ENCODE data around the gene NPAS1.
"Not testable (repeated sequence)": the region's sequence is repeated elsewhere in the genome, so short reads cannot be mapped to it uniquely, and the experiment has no call there.

NPAS1 gene

GRCh38 chr19:47002853-47003610, 16.6 kb upstream of the NPAS1 start:
- no peaks in the 10 kb centered on the region for H3K4me1 ChIP-seq (ENCODE audit: control insufficient read depth, insufficient read depth, low read length)
- H3K36me3 ChIP-seq (ENCODE audit: control insufficient read depth in 2 of 2, insufficient read depth in 2 of 2, low read length in 2 of 2), result peaks cover 15 to 20% of the 10 kb centered on the region in 2 donors
- no peak overlapping the region for H3K27ac ChIP-seq (ENCODE audit: low read length)
- H3K9me3 ChIP-seq (ENCODE audit: control insufficient read depth in 2 of 2, low read length in 2 of 2), result peaks cover 0 to 3% of the 10 kb centered on the region in 2 donors
- no peak overlapping the region for H3K9ac ChIP-seq (ENCODE audit: low read length in 2 of 2)
- H3K27me3 ChIP-seq (ENCODE audit: control insufficient read depth in 1 of 2, insufficient read depth in 2 of 2, low read length in 2 of 2), result no peaks in the 10 kb centered on the region
- H3K4me3 ChIP-seq (ENCODE audit: low read length in 2 of 2), result no peak overlapping the region

- Histone ChIP-seq H3K27ac (ENCODE audit: low read length) (no peak overlapping the region), H3K4me3 (ENCODE audit: low read length in 2 of 2) (no peak overlapping the region), H3K27me3 (ENCODE audit: control insufficient read depth in 1 of 2, insufficient read depth in 2 of 2, low read length in 2 of 2) (no peaks in the 10 kb centered on the region), H3K4me1 (ENCODE audit: control insufficient read depth, insufficient read depth, low read length) (no peaks in the 10 kb centered on the region), H3K36me3 (ENCODE audit: control insufficient read depth in 2 of 2, insufficient read depth in 2 of 2, low read length in 2 of 2) (peaks cover 15 to 20% of the 10 kb centered on the region in 2 donors), H3K9ac (ENCODE audit: low read length in 2 of 2) (no peak overlapping the region), H3K9me3 (ENCODE audit: control insufficient read depth in 2 of 2, low read length in 2 of 2) (peaks cover 0 to 3% of the 10 kb centered on the region in 2 donors)
Observed at GRCh38 chr19:47003611-47004465, 15.8 kb upstream of the NPAS1 start.

- peaks cover 6 to 9% of the 10 kb centered on the region in 2 donors for H3K36me3 ChIP-seq (ENCODE audit: control insufficient read depth in 2 of 2, insufficient read depth in 2 of 2, low read length in 2 of 2)
- peaks cover 0 to 3% of the 10 kb centered on the region in 2 donors for H3K9me3 ChIP-seq (ENCODE audit: control insufficient read depth in 2 of 2, low read length in 2 of 2)
- H3K4me1 ChIP-seq (ENCODE audit: control insufficient read depth, insufficient read depth, low read length), result no peaks in the 10 kb centered on the region
- no peak overlapping the region for H3K4me3 ChIP-seq (ENCODE audit: low read length in 2 of 2)
- H3K27ac ChIP-seq (ENCODE audit: low read length), result no peak overlapping the region
- no peaks in the 10 kb centered on the region for H3K27me3 ChIP-seq (ENCODE audit: control insufficient read depth in 1 of 2, insufficient read depth in 2 of 2, low read length in 2 of 2)
- no peak overlapping the region for H3K9ac ChIP-seq (ENCODE audit: low read length in 2 of 2)
Observed at GRCh38 chr19:47005164-47005641, 14.4 kb upstream of the NPAS1 start.

- Histone ChIP-seq H3K4me3 (ENCODE audit: low read length in 2 of 2) (no peak overlapping the region), H3K36me3 (ENCODE audit: control insufficient read depth in 2 of 2, insufficient read depth in 2 of 2, low read length in 2 of 2) (peaks cover 0 to 3% of the 10 kb centered on the region in 2 donors), H3K9me3 (ENCODE audit: control insufficient read depth in 2 of 2, low read length in 2 of 2) (peaks cover 0 to 3% of the 10 kb centered on the region in 2 donors), H3K4me1 (ENCODE audit: control insufficient read depth, insufficient read depth, low read length) (no peaks in the 10 kb centered on the region), H3K9ac (ENCODE audit: low read length in 2 of 2) (no peak overlapping the region), H3K27ac (ENCODE audit: low read length) (no peak overlapping the region), H3K27me3 (ENCODE audit: control insufficient read depth in 1 of 2, insufficient read depth in 2 of 2, low read length in 2 of 2) (no peaks in the 10 kb centered on the region)
Observed at GRCh38 chr19:47005873-47006272, 13.8 kb upstream of the NPAS1 start.

GRCh38 chr19:47006496-47006895, 13.1 kb upstream of the NPAS1 start:
- Histone ChIP-seq H3K4me3 (ENCODE audit: low read length in 2 of 2) (no peak overlapping the region), H3K27me3 (ENCODE audit: control insufficient read depth in 1 of 2, insufficient read depth in 2 of 2, low read length in 2 of 2) (no peaks in the 10 kb centered on the region), H3K27ac (ENCODE audit: low read length) (no peak overlapping the region), H3K36me3 (ENCODE audit: control insufficient read depth in 2 of 2, insufficient read depth in 2 of 2, low read length in 2 of 2) (peaks cover 0 to under 1% of the 10 kb centered on the region in 2 donors), H3K9me3 (ENCODE audit: control insufficient read depth in 2 of 2, low read length in 2 of 2) (peaks cover 0 to 3% of the 10 kb centered on the region in 2 donors), H3K4me1 (ENCODE audit: control insufficient read depth, insufficient read depth, low read length) (no peaks in the 10 kb centered on the region), H3K9ac (ENCODE audit: low read length in 2 of 2) (no peak overlapping the region)

DNA sequence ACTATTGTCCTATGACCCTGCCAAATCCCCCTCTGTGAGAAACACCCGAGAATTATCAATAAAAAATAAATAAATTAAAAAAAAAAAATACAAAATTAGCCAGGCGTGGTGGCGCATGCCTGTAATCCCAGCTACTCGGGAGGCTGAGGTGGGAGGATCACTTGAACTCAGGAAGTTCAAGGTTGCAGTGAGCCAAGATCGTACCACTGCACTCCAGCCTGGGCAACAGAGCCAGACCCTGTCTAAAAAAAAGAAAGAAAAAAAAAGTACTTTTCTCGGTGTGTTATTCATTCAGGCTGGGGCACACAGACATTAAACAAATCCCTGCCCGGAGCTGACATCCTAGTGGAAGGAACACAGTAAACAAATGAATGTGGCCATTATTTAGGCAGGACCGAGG, 9.1 kb upstream of the NPAS1 start:
- not testable (repeated sequence) for H3K4me3 ChIP-seq (ENCODE audit: low read length in 2 of 2); H3K36me3 ChIP-seq (ENCODE audit: control insufficient read depth in 2 of 2, insufficient read depth in 2 of 2, low read length in 2 of 2); H3K9me3 ChIP-seq (ENCODE audit: control insufficient read depth in 2 of 2, low read length in 2 of 2); H3K27ac ChIP-seq (ENCODE audit: low read length); H3K27me3 ChIP-seq (ENCODE audit: control insufficient read depth in 1 of 2, insufficient read depth in 2 of 2, low read length in 2 of 2); H3K4me1 ChIP-seq (ENCODE audit: control insufficient read depth, insufficient read depth, low read length); H3K9ac ChIP-seq (ENCODE audit: low read length in 2 of 2)

GRCh38 chr19:47012617-47013016, 7.0 kb upstream of the NPAS1 start:
- peak overlapping the region in 1 of 2 donors; percentile 22 for H3K4me3 ChIP-seq (ENCODE audit: low read length in 2 of 2)
- H3K9me3 ChIP-seq (ENCODE audit: control insufficient read depth in 2 of 2, low read length in 2 of 2), result no peaks in the 10 kb centered on the region
- H3K9ac ChIP-seq (ENCODE audit: low read length in 2 of 2), result no peak overlapping the region
- peaks cover 4% of the 10 kb centered on the region for H3K4me1 ChIP-seq (ENCODE audit: control insufficient read depth, insufficient read depth, low read length)
- H3K27ac ChIP-seq (ENCODE audit: low read length), result no peak overlapping the region
- no peaks in the 10 kb centered on the region for H3K27me3 ChIP-seq (ENCODE audit: control insufficient read depth in 1 of 2, insufficient read depth in 2 of 2, low read length in 2 of 2)
- H3K36me3 ChIP-seq (ENCODE audit: control insufficient read depth in 2 of 2, insufficient read depth in 2 of 2, low read length in 2 of 2), result no peaks in the 10 kb centered on the region

DNA sequence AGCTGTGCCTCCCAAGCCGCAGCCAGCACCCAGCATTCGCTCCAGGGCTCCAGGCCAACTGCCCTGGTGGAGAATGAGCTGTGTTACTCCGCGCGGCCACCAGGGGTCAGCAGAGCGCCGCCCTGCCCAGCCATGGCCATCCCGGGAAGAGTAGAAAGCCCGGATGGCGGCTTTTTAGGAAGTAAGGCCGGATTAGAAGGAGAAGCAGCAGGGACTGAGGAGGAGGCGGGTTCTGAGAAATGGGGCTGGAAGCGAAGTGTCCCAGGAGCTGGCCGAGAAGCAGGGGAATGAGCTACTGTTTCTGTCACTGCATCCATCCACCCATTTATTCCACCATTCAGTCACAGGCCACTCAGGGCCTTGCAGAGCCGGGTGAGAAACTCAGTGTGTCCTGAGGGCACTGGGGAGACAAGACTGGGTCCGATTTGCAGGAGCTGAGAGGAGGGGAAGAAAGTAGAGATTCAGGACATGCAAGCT, 6.6 kb upstream of the NPAS1 start:
- no peaks in the 10 kb centered on the region for H3K27me3 ChIP-seq (ENCODE audit: control insufficient read depth in 1 of 2, insufficient read depth in 2 of 2, low read length in 2 of 2)
- no peaks in the 10 kb centered on the region for H3K9me3 ChIP-seq (ENCODE audit: control insufficient read depth in 2 of 2, low read length in 2 of 2)
- H3K27ac ChIP-seq (ENCODE audit: low read length), result no peak overlapping the region
- no peak overlapping the region for H3K4me3 ChIP-seq (ENCODE audit: low read length in 2 of 2)
- no peaks in the 10 kb centered on the region for H3K36me3 ChIP-seq (ENCODE audit: control insufficient read depth in 2 of 2, insufficient read depth in 2 of 2, low read length in 2 of 2)
- H3K9ac ChIP-seq (ENCODE audit: low read length in 2 of 2), result no peak overlapping the region
- H3K4me1 ChIP-seq (ENCODE audit: control insufficient read depth, insufficient read depth, low read length), result peaks cover 4% of the 10 kb centered on the region

DNA sequence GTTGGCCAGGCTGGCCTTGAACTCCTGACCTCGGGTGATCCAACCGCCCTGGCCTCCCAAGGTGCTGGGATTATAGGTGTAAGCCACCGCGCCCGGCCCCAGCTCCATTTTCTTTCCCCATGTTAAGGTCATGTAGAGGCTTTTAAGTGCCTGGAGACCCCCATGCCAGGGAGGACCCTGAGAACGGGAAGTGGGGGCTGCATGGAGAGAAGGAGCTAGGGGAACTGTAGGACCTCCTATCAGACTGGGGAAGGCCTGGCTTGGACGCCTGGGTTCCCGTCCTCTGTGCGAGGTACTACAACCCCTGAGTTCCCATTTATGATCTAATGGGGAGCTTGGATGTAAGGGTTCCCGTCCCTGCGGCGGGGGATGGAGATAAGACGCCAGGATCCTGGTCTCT, 714 bp upstream of the NPAS1 start:
- Histone ChIP-seq H3K36me3 (ENCODE audit: control insufficient read depth in 2 of 2, insufficient read depth in 2 of 2, low read length in 2 of 2) (no peaks in the 10 kb centered on the region), H3K27me3 (ENCODE audit: control insufficient read depth in 1 of 2, insufficient read depth in 2 of 2, low read length in 2 of 2) (peaks cover 29 to 44% of the 10 kb centered on the region in 2 donors), H3K27ac (ENCODE audit: low read length) (no peak overlapping the region), H3K4me1 (ENCODE audit: control insufficient read depth, insufficient read depth, low read length) (peaks cover 21% of the 10 kb centered on the region), H3K9ac (ENCODE audit: low read length in 2 of 2) (no peak overlapping the region), H3K4me3 (ENCODE audit: low read length in 2 of 2) (no peak overlapping the region), H3K9me3 (ENCODE audit: control insufficient read depth in 2 of 2, low read length in 2 of 2) (no peaks in the 10 kb centered on the region)

GRCh38 chr19:47020132-47020805, 632 bp downstream of the NPAS1 start:
- H3K4me1 ChIP-seq (ENCODE audit: control insufficient read depth, insufficient read depth, low read length), result peaks cover 21% of the 10 kb centered on the region
- H3K27me3 ChIP-seq (ENCODE audit: control insufficient read depth in 1 of 2, insufficient read depth in 2 of 2, low read length in 2 of 2), result peaks cover 36 to 47% of the 10 kb centered on the region in 2 donors
- no peaks in the 10 kb centered on the region for H3K36me3 ChIP-seq (ENCODE audit: control insufficient read depth in 2 of 2, insufficient read depth in 2 of 2, low read length in 2 of 2)
- no peak overlapping the region for H3K27ac ChIP-seq (ENCODE audit: low read length)
- no peak overlapping the region for H3K9ac ChIP-seq (ENCODE audit: low read length in 2 of 2)
- H3K4me3 ChIP-seq (ENCODE audit: low read length in 2 of 2), result no peak overlapping the region
- no peaks in the 10 kb centered on the region for H3K9me3 ChIP-seq (ENCODE audit: control insufficient read depth in 2 of 2, low read length in 2 of 2)
